Psoas muscle (tissue), 8 donors: ENCODE data around the gene CACNB2. TPM values are rescaled to one million over a fixed set of nuclear protein-coding genes. Genes with fewer than 3 reads are reported as not detected.

ENCODE experiments used
- ATAC-seq, 4 donors: fragments of 200-7000 bp; cut with Tn5 transposase; one replicate each; pipeline ENCODE4 v1.9.1; 2020; ENCODE audit warnings: moderate library complexity in 3 of 4, mild to moderate bottlenecking in 2 of 4
- DNase-seq, 2 donors: peaks; one replicate each; pipeline ENCODE4 v3.0.0-alpha.2; 2020
- H3K27ac ChIP-seq: fragments of 200-600 bp; one replicate; pipeline ENCODE4 v1.8.0; 2022
- H3K27me3 ChIP-seq, 3 donors: fragments of 200-600 bp in 1 of 3; one replicate each; pipeline versions ENCODE4 v1.6.1 to v1.8.0; 2013 to 2022; ENCODE audit warnings: low read length in 2 of 3, mild to moderate bottlenecking in 2 of 3, moderate library complexity in 1 of 3; ENCODE audit not compliant: insufficient read depth in 3 of 3
- H3K36me3 ChIP-seq, 2 donors: fragments of 200-600 bp in 1 of 2; one replicate each; pipeline versions ENCODE4 v1.6.1 to v1.8.0; 2013 to 2022; ENCODE audit warnings: low read depth in 1 of 2, mild to moderate bottlenecking in 1 of 2, moderate library complexity in 1 of 2; ENCODE audit not compliant: insufficient read depth in 1 of 2
- H3K4me1 ChIP-seq: fragments of 200-600 bp; one replicate; pipeline ENCODE4 v1.8.0; 2022
- H3K4me3 ChIP-seq: fragments of 200-600 bp; one replicate; pipeline ENCODE4 v1.8.0; 2022; ENCODE audit warnings: mild to moderate bottlenecking
- H3K9me3 ChIP-seq: fragments of 200-600 bp; one replicate; pipeline ENCODE4 v1.8.0; 2022
- WGBS, 3 donors: extraction: QIAGEN DNeasy Blood & Tissue Kit; methylation state at CpG; one replicate each; pipeline versions ENCODE4 v1.1.6 to v1.1.7; 2013; 5-methylcytosine and 5-hydroxymethylcytosine counted together
- intact Hi-C, 2 donors: fragments of 100-400 bp; cut with DNase I; formaldehyde crosslinking; loops; one replicate each; pipeline versions ENCODE4 v1.11.0 to v1.14.2; 2022
- polyA plus RNA-seq, 3 donors: library from polyadenylated mRNA; stranded (reverse); fragments of 200-250 nt; gene quantifications; one replicate each; pipeline ENCODE4 v1.2.3, GENCODE V29; 2013
- total RNA-seq, 4 donors: library from RNA; stranded (reverse); fragmentation: NEBNext Ultra II Directional in 2 of 4; extraction: Animal tissue kit (Norgen Biotek cat#: 25700) in 2 of 4; gene quantifications; one replicate each; pipeline versions ENCODE4 v1.2.1 to v1.2.4, GENCODE V29; 2021 to 2023
- TF ChIP-seq, protein P1 (sequence below): fragments of 200-600 bp; IDR thresholded peaks from one replicate; pipeline ENCODE4 v1.8.0; 2022; ENCODE audit warnings: antibody characterized with exemption
- donor health status: healthy with polysubstance abuse.
- donor health status: DM: no; HTN: no; CAD: no; lungs with moderate emphysema.
- donor health status: Bipolar disorder and iron deficiency.
- donor health status: healthy.
- donor health status: DM: yes; HTN: yes; CAD: no.
- donor health status: DM: no; HTN: no; CAD: no.
- donor health status: DM: no; HTN: no; CAD: no.
- donor health status: DM: yes; HTN: yes; CAD: no.

Gene CACNB2
- total and polyA plus RNA-seq, 7 donors: 0.20 to 0.71 (median 0.43) TPM

GRCh38 chr10:18282094-18282493, 141.9 kb downstream of the CACNB2 start:
- no peak for ATAC-seq

DNA sequence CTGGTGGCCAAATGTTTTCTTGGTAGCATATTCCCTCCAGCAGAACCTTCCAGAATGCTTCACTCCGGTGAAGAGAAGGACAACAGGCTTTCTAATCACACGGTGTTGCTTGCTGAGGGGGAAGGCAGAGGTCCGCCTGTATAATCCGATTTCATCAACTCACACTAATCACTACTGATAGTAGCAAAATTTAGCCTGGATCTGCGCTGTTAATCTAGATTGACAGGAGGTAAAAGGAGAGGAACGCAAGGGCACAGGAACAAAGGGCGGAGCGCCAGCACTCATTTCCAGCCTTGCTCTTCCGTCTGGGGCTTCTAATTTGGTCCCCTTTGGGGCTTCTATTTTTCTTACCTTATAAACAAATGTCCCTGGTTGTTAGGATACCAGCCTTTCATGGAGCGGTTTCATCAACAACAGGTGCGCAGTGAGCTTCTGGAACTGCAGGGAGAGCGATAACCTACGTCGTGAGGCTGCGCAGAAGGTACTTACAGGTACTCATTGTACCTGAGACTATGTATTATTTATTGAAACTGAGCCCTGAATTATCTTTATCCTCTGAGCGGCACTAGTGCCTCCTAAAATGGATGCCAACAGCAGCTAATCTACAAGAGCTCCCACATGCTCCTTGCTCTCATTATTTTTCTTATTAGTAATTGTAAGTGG, 150.6 kb downstream of the CACNB2 start:
- H3K4me1 ChIP-seq: no peaks in the 10 kb centered on the region
- DNase-seq (no peak), ATAC-seq (no peak)
- H3K36me3 ChIP-seq: no peaks in the 10 kb centered on the region
- WGBS, 3 donors: 86 to 89% (median 88%) methylated on average over 16 of the region's 16 CpGs
- intact Hi-C loops: no loop called here
- TF ChIP-seq, protein P1, sequence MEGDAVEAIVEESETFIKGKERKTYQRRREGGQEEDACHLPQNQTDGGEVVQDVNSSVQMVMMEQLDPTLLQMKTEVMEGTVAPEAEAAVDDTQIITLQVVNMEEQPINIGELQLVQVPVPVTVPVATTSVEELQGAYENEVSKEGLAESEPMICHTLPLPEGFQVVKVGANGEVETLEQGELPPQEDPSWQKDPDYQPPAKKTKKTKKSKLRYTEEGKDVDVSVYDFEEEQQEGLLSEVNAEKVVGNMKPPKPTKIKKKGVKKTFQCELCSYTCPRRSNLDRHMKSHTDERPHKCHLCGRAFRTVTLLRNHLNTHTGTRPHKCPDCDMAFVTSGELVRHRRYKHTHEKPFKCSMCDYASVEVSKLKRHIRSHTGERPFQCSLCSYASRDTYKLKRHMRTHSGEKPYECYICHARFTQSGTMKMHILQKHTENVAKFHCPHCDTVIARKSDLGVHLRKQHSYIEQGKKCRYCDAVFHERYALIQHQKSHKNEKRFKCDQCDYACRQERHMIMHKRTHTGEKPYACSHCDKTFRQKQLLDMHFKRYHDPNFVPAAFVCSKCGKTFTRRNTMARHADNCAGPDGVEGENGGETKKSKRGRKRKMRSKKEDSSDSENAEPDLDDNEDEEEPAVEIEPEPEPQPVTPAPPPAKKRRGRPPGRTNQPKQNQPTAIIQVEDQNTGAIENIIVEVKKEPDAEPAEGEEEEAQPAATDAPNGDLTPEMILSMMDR: no peak
- H3K27me3 ChIP-seq: no peaks in the 10 kb centered on the region
- no peak overlapping the region for H3K4me3 ChIP-seq
- no peaks in the 10 kb centered on the region for H3K9me3 ChIP-seq
- no peak overlapping the region for H3K27ac ChIP-seq

More at GRCh38 chr10:18282094-18282493, 141.9 kb downstream of the CACNB2 start:
- TF ChIP-seq, protein P1: no peak
- intact Hi-C loops: no loop called here
- 33 to 48% (median 41%) methylated on average over 2 of the region's 2 CpGs for WGBS, 3 donors
- no peak for DNase-seq
- Histone ChIP-seq H3K27me3 (no peaks in the 10 kb centered on the region), H3K4me1 (no peaks in the 10 kb centered on the region), H3K36me3 (no peaks in the 10 kb centered on the region), H3K4me3 (no peak overlapping the region), H3K9me3 (no peaks in the 10 kb centered on the region), H3K27ac (no peak overlapping the region)

DNA sequence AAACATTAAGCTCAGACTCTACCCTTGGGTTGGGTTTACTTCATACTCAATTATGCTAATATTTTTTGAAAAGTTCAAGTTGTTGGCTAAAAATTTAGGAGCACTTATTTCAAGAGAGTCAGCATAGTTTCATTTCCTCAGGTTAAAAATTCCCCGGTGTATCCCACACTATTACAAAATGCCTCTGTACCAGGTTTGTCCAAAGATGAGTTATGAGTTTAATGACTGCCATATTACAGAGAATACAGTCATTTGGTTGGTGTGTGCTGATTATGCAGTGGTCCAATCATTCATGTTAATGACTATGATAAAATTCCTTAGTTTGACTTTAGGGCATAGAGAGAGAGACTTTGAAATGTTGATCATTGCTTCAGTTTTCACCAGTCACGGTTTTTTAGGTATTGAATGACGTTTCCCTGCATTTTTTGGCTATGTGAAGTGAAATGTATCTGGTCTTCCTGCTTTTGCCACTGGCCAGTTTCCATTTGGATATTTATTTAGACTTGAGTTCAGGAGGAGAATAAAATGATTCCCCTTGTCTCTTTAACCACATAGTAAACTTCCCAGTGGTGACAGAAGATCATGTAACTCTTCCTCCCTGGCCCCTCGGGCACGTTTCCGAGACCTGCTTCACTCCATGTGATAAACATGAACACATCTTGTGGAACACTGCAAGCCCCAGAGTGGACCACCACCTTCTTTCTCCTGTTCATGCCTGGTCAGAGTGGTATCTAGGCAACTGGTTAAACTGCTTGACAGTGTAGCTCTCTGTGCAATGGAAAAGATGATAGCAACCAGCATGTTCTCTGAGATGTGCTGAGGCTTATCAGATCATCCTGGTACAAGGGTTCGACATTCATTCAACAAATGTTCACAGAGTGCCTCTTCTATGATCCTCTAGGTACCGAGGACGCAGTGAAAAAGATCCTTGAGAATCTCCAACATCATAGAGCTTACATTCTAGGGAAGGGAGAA, 153.6 kb downstream of the CACNB2 start:
- no peaks in the 10 kb centered on the region for H3K27me3 ChIP-seq
- H3K9me3 ChIP-seq: no peaks in the 10 kb centered on the region
- no peak overlapping the region for H3K4me3 ChIP-seq
- TF ChIP-seq, protein P1: no peak
- no peaks in the 10 kb centered on the region for H3K4me1 ChIP-seq
- ATAC-seq (peak in 1 of 4 donors; percentile 24), DNase-seq (no peak)
- 69 to 72% (median 71%) methylated on average over 9 of the region's 9 CpGs for WGBS, 3 donors
- H3K36me3 ChIP-seq: no peaks in the 10 kb centered on the region
- intact Hi-C loops: no loop called here
- H3K27ac ChIP-seq: no peak overlapping the region

DNA sequence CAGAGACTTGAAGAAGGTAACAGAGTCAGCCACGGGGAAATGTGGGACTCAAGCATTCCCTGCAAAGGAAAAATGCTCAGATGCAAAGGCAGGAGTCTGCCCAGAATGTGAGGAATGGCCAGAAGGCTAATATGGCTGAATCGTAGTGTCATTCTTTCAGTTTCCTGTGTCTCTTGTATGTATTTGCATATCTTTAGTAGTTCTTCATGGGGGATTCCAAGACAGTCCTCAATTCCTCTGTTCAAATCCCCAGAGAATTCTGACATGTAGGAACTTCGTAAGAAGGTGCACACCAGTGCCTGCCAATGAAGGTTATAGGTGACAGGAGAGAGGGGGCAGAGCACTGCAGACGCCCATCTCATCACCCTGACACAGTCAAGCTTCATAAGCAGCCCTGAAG, 154.4 kb downstream of the CACNB2 start:
- no peaks in the 10 kb centered on the region for H3K4me1 ChIP-seq
- no peaks in the 10 kb centered on the region for H3K9me3 ChIP-seq
- intact Hi-C loops: no loop called here
- H3K36me3 ChIP-seq: no peaks in the 10 kb centered on the region
- ATAC-seq (no peak), DNase-seq (no peak)
- no peak overlapping the region for H3K4me3 ChIP-seq
- no peaks in the 10 kb centered on the region for H3K27me3 ChIP-seq
- H3K27ac ChIP-seq: no peak overlapping the region
- 61 to 74% (median 61%) methylated on average over 4 of the region's 4 CpGs for WGBS, 3 donors
- TF ChIP-seq, protein P1: no peak
